A549 (cell line): ENCODE results near the gene SORCS2.

Experiments used
- CBX8 ChIP-seq: fragments of 200-600 bp; sonication (generic); IDR thresholded peaks from 2 replicates; pipeline ENCODE4 v1.6.1; 2016
- CEBPB ChIP-seq, 2 experiments: fragments of >200 bp in 1 of 2; sonication (Bioruptor Twin) in 1 of 2; formaldehyde crosslinking in 1 of 2; IDR thresholded peaks; 2 replicates each; pipeline ENCODE4 v1.6.1; 2012 to 2016
- EP300 ChIP-seq, 2 experiments: fragments of >200 bp; sonication (Bioruptor Twin); formaldehyde crosslinking; IDR thresholded peaks; 2 replicates in 1 of 2; 3 replicates in 1 of 2; pipeline ENCODE4 v1.6.1; 2016 to 2017
- ESRRA ChIP-seq: fragments of 150-350 bp; IDR thresholded peaks from 2 replicates; pipeline ENCODE4 v1.6.1; 2014; ENCODE audit warnings: mild to moderate bottlenecking, low read length, borderline replicate concordance
- HDAC2 ChIP-seq: fragments of 200-600 bp; sonication (generic); IDR thresholded peaks from 2 replicates; pipeline ENCODE4 v1.6.1; 2016
- JUN ChIP-seq, 2 experiments: fragments of >200 bp; sonication (Bioruptor Twin); formaldehyde crosslinking; IDR thresholded peaks; 2 replicates in 1 of 2; 3 replicates in 1 of 2; pipeline ENCODE4 v1.6.1; 2016 to 2017
- POLR2A ChIP-seq: IDR thresholded peaks from 2 replicates; pipeline ENCODE4 v1.6.1; 2012; ENCODE audit warnings: mild to moderate bottlenecking, low read length
- RAD21 ChIP-seq, 2 experiments: fragments of >200 bp in 1 of 2; sonication (Bioruptor Twin) in 1 of 2; formaldehyde crosslinking in 1 of 2; IDR thresholded peaks in 1 of 2; conservative IDR thresholded peaks in 1 of 2; 2 replicates in 1 of 2; 3 replicates in 1 of 2; pipeline ENCODE4 v1.6.1; 2012 to 2018; ENCODE audit warnings: inconsistent platforms in 1 of 2
- SMC3 ChIP-seq: fragments of >200 bp; sonication (Bioruptor Twin); formaldehyde crosslinking; IDR thresholded peaks from 3 replicates; pipeline ENCODE4 v1.6.1; 2018; ENCODE audit warnings: inconsistent platforms
- TF ChIP-seq, protein P1 (sequence below): fragments of >200 bp; sonication (Bioruptor Twin); formaldehyde crosslinking; IDR thresholded peaks from 3 replicates; pipeline ENCODE4 v1.5.1; 2016
- TF ChIP-seq, protein P2 (sequence below): fragments of 200-600 bp; sonication (generic); IDR thresholded peaks from 2 replicates; pipeline ENCODE4 v1.6.1; 2016; ENCODE audit warnings: antibody characterized with exemption, mild to moderate bottlenecking, moderate library complexity
- TF ChIP-seq, protein P3 (sequence below): fragments of 450-650 bp; IDR thresholded peaks from 2 replicates; pipeline ENCODE4 v1.6.1; 2014; ENCODE audit warnings: antibody characterized with exemption
- TF ChIP-seq, protein P4 (sequence below): fragments of 150-350 bp; IDR thresholded peaks from 2 replicates; pipeline ENCODE4 v1.6.1; 2014; ENCODE audit warnings: low read depth, mild to moderate bottlenecking, low read length

DNA sequence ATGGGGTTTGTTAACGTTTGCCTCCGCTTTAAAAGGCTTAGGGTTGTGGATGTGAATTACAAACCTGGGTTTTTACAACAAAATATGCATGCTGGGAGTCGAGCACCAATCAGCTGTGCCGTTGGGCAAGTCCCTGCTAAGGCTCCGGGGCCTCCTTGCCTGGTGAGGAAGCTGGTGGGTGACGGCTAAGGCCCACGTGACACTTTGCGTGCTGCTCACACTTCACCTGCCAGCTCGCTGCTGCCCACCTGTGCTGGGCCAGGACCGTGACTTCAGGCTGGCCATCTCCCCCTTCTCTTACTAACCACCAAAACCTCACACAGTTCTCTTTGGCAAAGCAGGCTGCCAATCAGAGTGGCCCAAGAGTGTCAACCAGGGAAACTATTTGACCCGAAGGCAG, 569.0 kb downstream of the SORCS2 start:
- TF ChIP-seq, protein P1, sequence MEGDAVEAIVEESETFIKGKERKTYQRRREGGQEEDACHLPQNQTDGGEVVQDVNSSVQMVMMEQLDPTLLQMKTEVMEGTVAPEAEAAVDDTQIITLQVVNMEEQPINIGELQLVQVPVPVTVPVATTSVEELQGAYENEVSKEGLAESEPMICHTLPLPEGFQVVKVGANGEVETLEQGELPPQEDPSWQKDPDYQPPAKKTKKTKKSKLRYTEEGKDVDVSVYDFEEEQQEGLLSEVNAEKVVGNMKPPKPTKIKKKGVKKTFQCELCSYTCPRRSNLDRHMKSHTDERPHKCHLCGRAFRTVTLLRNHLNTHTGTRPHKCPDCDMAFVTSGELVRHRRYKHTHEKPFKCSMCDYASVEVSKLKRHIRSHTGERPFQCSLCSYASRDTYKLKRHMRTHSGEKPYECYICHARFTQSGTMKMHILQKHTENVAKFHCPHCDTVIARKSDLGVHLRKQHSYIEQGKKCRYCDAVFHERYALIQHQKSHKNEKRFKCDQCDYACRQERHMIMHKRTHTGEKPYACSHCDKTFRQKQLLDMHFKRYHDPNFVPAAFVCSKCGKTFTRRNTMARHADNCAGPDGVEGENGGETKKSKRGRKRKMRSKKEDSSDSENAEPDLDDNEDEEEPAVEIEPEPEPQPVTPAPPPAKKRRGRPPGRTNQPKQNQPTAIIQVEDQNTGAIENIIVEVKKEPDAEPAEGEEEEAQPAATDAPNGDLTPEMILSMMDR: no peak
- TF ChIP-seq, protein P2, sequence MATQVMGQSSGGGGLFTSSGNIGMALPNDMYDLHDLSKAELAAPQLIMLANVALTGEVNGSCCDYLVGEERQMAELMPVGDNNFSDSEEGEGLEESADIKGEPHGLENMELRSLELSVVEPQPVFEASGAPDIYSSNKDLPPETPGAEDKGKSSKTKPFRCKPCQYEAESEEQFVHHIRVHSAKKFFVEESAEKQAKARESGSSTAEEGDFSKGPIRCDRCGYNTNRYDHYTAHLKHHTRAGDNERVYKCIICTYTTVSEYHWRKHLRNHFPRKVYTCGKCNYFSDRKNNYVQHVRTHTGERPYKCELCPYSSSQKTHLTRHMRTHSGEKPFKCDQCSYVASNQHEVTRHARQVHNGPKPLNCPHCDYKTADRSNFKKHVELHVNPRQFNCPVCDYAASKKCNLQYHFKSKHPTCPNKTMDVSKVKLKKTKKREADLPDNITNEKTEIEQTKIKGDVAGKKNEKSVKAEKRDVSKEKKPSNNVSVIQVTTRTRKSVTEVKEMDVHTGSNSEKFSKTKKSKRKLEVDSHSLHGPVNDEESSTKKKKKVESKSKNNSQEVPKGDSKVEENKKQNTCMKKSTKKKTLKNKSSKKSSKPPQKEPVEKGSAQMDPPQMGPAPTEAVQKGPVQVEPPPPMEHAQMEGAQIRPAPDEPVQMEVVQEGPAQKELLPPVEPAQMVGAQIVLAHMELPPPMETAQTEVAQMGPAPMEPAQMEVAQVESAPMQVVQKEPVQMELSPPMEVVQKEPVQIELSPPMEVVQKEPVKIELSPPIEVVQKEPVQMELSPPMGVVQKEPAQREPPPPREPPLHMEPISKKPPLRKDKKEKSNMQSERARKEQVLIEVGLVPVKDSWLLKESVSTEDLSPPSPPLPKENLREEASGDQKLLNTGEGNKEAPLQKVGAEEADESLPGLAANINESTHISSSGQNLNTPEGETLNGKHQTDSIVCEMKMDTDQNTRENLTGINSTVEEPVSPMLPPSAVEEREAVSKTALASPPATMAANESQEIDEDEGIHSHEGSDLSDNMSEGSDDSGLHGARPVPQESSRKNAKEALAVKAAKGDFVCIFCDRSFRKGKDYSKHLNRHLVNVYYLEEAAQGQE: no peak
- TF ChIP-seq, protein P3, sequence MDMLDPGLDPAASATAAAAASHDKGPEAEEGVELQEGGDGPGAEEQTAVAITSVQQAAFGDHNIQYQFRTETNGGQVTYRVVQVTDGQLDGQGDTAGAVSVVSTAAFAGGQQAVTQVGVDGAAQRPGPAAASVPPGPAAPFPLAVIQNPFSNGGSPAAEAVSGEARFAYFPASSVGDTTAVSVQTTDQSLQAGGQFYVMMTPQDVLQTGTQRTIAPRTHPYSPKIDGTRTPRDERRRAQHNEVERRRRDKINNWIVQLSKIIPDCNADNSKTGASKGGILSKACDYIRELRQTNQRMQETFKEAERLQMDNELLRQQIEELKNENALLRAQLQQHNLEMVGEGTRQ: no peak
- no peak for TF ChIP-seq RAD21 (conservative IDR thresholded peaks at IDR 0.05 in 1 of 2, IDR thresholded peaks at IDR 0.05 in 1 of 2)
- TF ChIP-seq CEBPB (IDR thresholded peaks at IDR 0.05): no peak
- TF ChIP-seq EP300 (IDR thresholded peaks at IDR 0.05): no peak
- no peak for TF ChIP-seq POLR2A
- TF ChIP-seq, protein P4, sequence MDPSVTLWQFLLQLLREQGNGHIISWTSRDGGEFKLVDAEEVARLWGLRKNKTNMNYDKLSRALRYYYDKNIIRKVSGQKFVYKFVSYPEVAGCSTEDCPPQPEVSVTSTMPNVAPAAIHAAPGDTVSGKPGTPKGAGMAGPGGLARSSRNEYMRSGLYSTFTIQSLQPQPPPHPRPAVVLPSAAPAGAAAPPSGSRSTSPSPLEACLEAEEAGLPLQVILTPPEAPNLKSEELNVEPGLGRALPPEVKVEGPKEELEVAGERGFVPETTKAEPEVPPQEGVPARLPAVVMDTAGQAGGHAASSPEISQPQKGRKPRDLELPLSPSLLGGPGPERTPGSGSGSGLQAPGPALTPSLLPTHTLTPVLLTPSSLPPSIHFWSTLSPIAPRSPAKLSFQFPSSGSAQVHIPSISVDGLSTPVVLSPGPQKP: no peak
- TF ChIP-seq ESRRA: no peak
- TF ChIP-seq SMC3: no peak
- no peak for TF ChIP-seq JUN (IDR thresholded peaks at IDR 0.05)
- no peak for TF ChIP-seq HDAC2
- no peak for TF ChIP-seq CBX8
